Dendritic cell treated with granulocyte-macrophage colony-stimulating factor and Interleukin-4, amounts not matched to agents 40 ng/mL and 50 ng/mL, for 4 days (primary cell): ENCODE data around the gene IMMP2L.

Experiments
- H3K27ac Mint-ChIP-seq: one replicate; pipeline ENCODE4 v1.8.0; 2022; ENCODE audit warnings: mild to moderate bottlenecking, mixed read lengths
- H3K27me3 Mint-ChIP-seq: one replicate; pipeline ENCODE4 v1.8.0; 2022; ENCODE audit warnings: mild to moderate bottlenecking, mixed read lengths
- H3K36me3 Mint-ChIP-seq: one replicate; pipeline ENCODE4 v1.8.0; 2022; ENCODE audit warnings: low read depth, mixed read lengths
- H3K4me1 Mint-ChIP-seq: one replicate; pipeline ENCODE4 v1.8.0; 2022; ENCODE audit warnings: low read depth, mixed read lengths
- H3K4me3 Mint-ChIP-seq: one replicate; pipeline ENCODE4 v1.8.0; 2022; ENCODE audit warnings: mild to moderate bottlenecking, moderate library complexity, mixed read lengths
- H3K9me3 Mint-ChIP-seq: one replicate; pipeline ENCODE4 v1.8.0; 2022; ENCODE audit warnings: mixed read lengths
- intact Hi-C: fragments of 100-400 bp; cut with micrococcal nuclease; formaldehyde crosslinking; loops from one replicate; pipeline ENCODE4 v1.15.0; 2022

The IMMP2L gene

DNA sequence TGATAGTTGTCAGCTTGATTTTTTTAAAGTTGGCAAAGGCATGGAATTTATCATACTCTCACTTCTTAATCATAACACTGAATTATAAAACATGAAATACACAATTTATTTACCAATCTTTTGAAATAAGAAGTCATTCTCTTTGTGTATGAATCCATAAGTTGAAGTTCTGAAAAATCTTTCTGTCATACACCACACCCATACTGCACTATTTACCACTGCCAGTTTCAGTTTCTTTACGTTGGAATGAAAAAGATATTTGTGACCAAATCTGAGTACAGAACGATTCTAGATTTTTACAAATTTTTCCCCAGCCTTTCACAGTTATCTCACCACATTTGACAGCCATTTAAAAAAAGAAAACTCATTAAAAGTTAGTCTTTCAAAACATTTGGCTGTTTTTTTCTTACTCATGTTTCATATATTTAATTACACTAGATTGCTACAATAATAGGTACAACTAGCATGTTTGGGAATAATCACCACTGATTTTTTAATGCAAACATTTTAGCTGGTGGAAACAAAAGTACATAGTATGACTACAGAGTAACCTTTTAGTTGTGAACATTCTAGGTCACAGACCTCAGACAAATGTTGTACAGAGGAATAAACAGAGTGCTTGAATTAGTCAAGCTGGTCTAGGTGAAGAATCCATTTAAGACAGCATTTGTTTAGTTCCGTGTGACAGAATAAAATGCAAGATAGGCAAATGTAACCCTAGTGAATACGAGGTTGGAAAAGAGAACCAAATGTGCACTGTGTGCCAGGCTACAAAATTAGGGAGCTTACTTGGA lies 656.3 kb downstream of the IMMP2L start:
- no peaks in the 10 kb centered on the region for H3K36me3 Mint-ChIP-seq
- intact Hi-C loops = no loop called here
- peaks cover 33% of the 10 kb centered on the region for H3K9me3 Mint-ChIP-seq
- H3K4me3 Mint-ChIP-seq = no peak overlapping the region
- no peak overlapping the region for H3K27ac Mint-ChIP-seq
- H3K4me1 Mint-ChIP-seq = no peaks in the 10 kb centered on the region
- H3K27me3 Mint-ChIP-seq = no peaks in the 10 kb centered on the region

DNA sequence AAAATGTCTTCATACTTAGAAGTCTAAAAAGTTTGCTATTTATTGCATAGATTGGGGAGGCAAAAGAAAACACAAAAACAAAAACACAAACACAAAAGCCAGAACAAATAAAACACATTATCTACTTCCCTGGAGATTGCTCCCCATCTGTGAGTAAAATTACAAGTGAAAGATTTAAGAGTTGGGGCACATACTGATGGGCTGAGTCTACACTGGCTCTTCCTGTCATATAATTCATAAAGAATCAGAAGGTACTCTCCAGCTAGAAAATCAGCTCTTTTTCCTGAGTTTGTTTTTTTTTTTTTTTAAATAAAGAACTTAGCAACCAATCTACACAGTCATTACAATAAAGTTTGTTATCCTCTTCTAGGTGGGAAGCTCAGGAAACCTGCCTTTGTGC lies 663.8 kb downstream of the IMMP2L start:
- Mint-ChIP-seq H3K9me3 (peaks cover 27% of the 10 kb centered on the region), H3K27ac (no peak overlapping the region), H3K36me3 (no peaks in the 10 kb centered on the region), H3K4me1 (no peaks in the 10 kb centered on the region), H3K27me3 (no peaks in the 10 kb centered on the region), H3K4me3 (no peak overlapping the region)
- intact Hi-C loops = no loop called here

DNA sequence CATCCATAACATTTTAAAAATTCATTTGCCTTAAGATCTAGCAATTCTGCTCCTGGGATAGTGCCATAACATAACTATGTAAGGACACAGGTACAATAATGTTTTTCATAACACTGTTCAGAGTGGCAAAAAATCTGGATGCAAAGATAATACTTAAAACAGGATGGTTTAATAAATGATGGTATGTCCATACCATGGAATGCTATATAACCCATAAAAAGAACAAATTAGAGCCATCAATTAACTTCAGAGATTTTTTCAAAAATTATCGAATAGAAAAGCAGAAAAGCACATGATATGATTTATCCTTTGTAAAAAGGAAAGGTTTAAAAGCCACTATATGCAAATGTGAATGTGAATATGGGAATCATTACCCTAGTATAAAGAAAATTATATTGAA lies 664.8 kb downstream of the IMMP2L start:
- Mint-ChIP-seq H3K27me3 (no peaks in the 10 kb centered on the region), H3K4me3 (no peak overlapping the region), H3K27ac (no peak overlapping the region), H3K4me1 (no peaks in the 10 kb centered on the region), H3K9me3 (peaks cover 24% of the 10 kb centered on the region), H3K36me3 (no peaks in the 10 kb centered on the region)
- intact Hi-C loops = no loop called here

DNA sequence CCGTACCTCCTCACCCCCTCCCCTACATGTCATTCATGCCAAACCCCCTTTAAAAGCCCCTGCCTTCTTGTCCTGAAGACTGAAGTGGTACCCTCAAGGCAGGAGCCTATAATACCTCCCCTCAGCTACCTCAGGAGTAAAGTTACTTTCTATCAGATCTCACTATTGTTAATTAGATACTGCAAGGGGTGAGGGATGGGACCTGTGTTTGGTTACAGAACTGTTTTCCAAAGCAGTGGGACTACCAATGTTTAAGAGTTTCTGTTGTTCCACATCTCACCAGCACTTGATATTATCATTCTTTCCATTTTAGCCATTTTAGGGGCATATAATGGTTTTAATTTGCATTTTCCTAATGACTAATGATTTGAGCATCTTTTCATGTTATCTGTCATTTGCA lies 668.2 kb downstream of the IMMP2L start:
- Mint-ChIP-seq H3K27me3 (no peaks in the 10 kb centered on the region), H3K36me3 (no peaks in the 10 kb centered on the region), H3K4me3 (no peak overlapping the region), H3K27ac (no peak overlapping the region), H3K4me1 (no peaks in the 10 kb centered on the region), H3K9me3 (peaks cover 9% of the 10 kb centered on the region)
- intact Hi-C loops = no loop called here

DNA sequence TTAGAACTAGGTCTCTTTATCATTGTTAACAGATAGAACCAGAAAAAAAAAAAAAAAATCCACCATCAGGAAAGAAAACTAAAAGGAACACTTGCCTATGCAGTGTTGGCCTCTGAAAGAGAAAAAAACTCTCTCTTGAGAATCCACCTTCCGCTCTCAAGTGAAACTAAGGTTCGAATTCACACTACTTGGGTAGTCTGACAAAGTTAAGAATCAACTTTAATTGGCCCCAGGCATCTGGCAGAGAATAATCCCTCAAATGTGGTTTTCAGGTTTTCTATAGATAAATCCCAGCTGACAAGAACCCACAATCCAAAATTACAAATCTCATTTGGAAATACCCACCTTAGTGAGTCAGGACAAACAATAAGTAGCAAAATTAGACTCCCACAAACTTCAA lies 671.1 kb downstream of the IMMP2L start:
- no peak overlapping the region for H3K27ac Mint-ChIP-seq
- no peaks in the 10 kb centered on the region for H3K36me3 Mint-ChIP-seq
- H3K4me3 Mint-ChIP-seq = no peak overlapping the region
- no peaks in the 10 kb centered on the region for H3K27me3 Mint-ChIP-seq
- H3K9me3 Mint-ChIP-seq = peaks cover 9% of the 10 kb centered on the region
- H3K4me1 Mint-ChIP-seq = no peaks in the 10 kb centered on the region
- intact Hi-C loops = no loop called here

DNA sequence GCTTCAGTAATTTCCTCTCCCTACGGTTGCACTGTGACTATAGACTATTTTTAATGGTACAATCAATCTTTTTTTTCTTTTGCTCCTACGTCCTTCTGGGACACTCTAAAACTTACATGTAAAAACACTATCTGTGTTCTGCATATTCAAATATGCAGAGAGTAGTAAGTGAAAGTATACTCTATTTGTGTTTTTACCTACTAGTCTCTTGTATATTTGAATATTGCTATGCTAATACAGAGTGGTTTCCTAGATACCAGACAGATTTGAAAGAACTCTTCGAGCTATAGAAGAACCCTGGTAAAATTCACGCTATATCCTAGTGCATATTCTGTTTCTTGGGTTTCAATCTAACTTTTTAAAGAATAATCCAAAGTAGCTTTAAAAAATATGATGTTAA lies 672.2 kb downstream of the IMMP2L start:
- intact Hi-C loops = no loop called here
- Mint-ChIP-seq H3K9me3 (peaks cover 6% of the 10 kb centered on the region), H3K4me3 (no peak overlapping the region), H3K27ac (no peak overlapping the region), H3K4me1 (no peaks in the 10 kb centered on the region), H3K27me3 (no peaks in the 10 kb centered on the region), H3K36me3 (no peaks in the 10 kb centered on the region)

DNA sequence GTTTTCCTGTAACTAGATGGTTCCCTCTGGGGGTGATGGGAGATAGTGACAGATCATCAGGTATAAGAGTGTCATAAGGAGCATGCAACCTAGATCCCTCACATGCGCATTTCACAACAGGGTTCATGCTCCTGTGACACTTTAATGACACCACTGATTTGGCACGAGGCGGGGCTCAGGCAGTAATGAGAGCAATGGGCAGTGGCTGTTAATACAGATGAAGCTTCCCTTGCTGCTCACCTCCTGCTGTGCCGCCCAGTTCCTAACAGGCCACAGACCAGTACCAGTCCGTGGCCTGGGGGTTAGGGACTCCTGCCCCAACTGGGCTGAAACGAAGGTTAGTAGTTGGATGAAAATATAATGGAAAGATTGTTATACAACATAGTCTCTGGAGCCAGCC lies 673.0 kb downstream of the IMMP2L start:
- intact Hi-C loops = no loop called here
- no peaks in the 10 kb centered on the region for H3K36me3 Mint-ChIP-seq

DNA sequence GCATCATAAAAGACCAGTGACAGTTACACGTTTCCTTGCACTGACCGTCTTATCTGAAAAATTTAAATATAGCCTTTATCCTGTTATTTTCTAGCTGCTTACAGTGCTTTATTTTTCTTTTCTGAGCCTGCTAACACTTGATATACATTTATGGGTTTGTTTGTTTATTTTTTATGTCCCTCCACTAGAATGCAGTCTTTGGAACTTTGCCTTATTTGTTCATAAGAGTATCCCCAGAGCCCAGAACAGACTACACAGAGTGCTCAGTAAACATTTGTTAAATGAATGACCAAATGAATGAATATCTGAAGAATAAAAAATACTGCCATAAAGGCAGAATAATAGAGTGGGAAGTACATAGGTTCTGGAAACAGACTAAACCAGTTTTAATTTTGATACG lies 673.7 kb downstream of the IMMP2L start:
- no peaks in the 10 kb centered on the region for H3K9me3 Mint-ChIP-seq
- intact Hi-C loops = no loop called here
- no peaks in the 10 kb centered on the region for H3K36me3 Mint-ChIP-seq
- H3K4me1 Mint-ChIP-seq = no peaks in the 10 kb centered on the region
- no peaks in the 10 kb centered on the region for H3K27me3 Mint-ChIP-seq
- H3K4me3 Mint-ChIP-seq = no peak overlapping the region
- no peak overlapping the region for H3K27ac Mint-ChIP-seq

More for the DNA sequence above, 673.0 kb downstream of the IMMP2L start:
- no peaks in the 10 kb centered on the region for H3K27me3 Mint-ChIP-seq
- no peaks in the 10 kb centered on the region for H3K9me3 Mint-ChIP-seq
- H3K4me3 Mint-ChIP-seq = no peak overlapping the region
- H3K27ac Mint-ChIP-seq = no peak overlapping the region
- H3K4me1 Mint-ChIP-seq = no peaks in the 10 kb centered on the region

DNA sequence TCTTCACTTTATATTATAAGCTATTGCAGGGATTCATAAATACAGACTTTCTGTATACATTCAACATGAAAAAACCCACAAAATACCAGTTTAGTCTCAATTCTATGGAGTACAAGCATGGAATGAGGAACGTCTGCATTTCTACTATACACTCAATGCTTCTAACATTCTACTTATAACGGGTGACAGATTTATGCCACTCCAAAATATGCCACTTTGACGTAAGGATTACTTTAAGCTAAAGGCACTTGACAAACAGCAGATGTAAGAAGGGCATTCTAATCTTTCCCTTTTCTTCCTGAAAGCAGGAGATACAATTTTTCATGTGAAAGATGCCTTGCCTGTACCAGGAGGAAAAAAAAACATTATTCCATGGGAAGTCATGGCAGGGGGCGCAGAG lies 676.8 kb downstream of the IMMP2L start:
- no peaks in the 10 kb centered on the region for H3K4me1 Mint-ChIP-seq
- no peak overlapping the region for H3K4me3 Mint-ChIP-seq
- peaks cover 8% of the 10 kb centered on the region for H3K9me3 Mint-ChIP-seq
- intact Hi-C loops = no loop called here
- no peaks in the 10 kb centered on the region for H3K36me3 Mint-ChIP-seq
- no peaks in the 10 kb centered on the region for H3K27me3 Mint-ChIP-seq
- no peak overlapping the region for H3K27ac Mint-ChIP-seq

DNA sequence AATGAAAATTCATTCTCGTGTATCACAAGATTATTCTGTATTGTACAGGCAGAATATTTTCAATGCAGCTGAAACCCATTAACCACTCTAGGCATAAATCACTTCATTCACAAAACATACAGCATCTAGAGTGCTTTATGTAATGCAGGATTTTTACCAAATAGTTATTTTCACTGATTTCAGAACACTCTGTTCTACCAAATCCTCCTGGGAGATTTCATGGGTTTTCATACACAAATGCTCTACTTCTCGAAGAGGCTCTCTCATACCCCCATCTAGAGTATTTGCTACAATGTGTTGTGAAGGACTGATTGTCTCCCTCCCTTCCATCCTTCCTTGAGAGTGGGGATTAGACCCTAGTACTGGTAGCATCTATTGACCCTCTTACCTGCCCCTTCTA lies 680.6 kb downstream of the IMMP2L start:
- intact Hi-C loops = no loop called here
- Mint-ChIP-seq H3K9me3 (peaks cover 8% of the 10 kb centered on the region), H3K4me1 (no peaks in the 10 kb centered on the region), H3K27me3 (no peaks in the 10 kb centered on the region), H3K27ac (no peak overlapping the region), H3K36me3 (no peaks in the 10 kb centered on the region), H3K4me3 (no peak overlapping the region)

DNA sequence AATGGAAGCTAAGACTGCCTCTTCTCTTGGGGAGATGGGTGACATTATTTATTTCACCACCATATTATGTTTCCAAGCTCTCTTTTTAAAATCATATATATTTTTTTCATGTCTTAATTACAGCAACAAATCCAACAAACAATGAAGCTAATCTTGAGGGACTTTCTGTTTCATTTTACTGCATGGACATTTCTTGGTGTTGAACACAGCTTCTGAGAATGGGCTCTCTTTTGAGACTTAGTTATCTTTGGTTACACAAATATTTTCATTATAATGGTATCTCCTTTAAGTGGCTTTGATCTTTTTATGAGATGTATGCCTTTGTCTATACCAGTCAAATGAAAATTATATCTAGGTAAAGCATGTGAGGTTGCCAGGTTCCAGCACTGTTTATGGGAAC lies 681.3 kb downstream of the IMMP2L start:
- Mint-ChIP-seq H3K36me3 (no peaks in the 10 kb centered on the region), H3K4me1 (no peaks in the 10 kb centered on the region), H3K27ac (no peak overlapping the region), H3K27me3 (no peaks in the 10 kb centered on the region), H3K4me3 (no peak overlapping the region), H3K9me3 (peaks cover 8% of the 10 kb centered on the region)
- intact Hi-C loops = no loop called here

DNA sequence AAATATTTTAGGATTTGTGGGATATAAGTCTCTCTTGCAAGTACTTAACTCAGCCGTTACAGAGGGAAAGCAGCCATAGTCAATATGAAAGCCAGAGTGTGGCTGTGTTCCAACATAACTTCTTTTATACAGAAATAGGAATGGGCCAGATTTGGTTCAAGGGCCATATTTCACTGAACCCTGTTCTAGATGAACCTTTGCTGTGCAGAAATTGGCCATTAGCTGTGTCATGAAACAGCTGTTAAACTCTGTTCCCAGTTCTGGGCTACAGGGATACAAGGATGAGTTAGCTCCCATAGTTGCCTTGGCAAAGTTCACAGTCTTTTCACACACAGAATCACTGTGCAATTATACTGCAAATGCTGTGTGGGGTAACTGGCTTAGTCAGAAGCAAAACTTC lies 685.3 kb downstream of the IMMP2L start:
- H3K27me3 Mint-ChIP-seq = no peaks in the 10 kb centered on the region
- no peaks in the 10 kb centered on the region for H3K36me3 Mint-ChIP-seq
- H3K4me3 Mint-ChIP-seq = no peak overlapping the region
- H3K27ac Mint-ChIP-seq = no peak overlapping the region
- H3K4me1 Mint-ChIP-seq = no peaks in the 10 kb centered on the region
- intact Hi-C loops = no loop called here
- H3K9me3 Mint-ChIP-seq = peaks cover 2% of the 10 kb centered on the region

DNA sequence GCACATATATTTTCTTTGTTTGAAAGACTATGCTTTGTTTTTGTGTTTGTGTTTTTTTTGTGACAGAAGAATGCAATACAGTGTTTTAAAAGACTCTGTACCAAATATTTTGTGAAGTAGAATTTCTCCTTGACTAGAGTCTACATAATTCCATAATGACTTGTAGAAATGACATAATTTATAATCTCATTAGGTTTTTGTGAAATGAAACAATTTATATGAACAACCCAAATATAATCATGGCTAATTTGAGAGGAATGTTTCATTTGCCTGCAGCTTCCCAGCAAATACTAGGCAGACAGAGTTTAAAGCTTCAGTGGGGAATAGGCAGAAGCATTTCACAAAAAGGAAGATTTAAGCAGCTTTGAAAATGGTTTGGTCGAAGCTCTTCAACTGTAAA lies 686.9 kb downstream of the IMMP2L start:
- no peak overlapping the region for H3K4me3 Mint-ChIP-seq
- no peak overlapping the region for H3K27ac Mint-ChIP-seq
- intact Hi-C loops = no loop called here
- no peaks in the 10 kb centered on the region for H3K9me3 Mint-ChIP-seq
- H3K27me3 Mint-ChIP-seq = no peaks in the 10 kb centered on the region
- no peaks in the 10 kb centered on the region for H3K4me1 Mint-ChIP-seq
- H3K36me3 Mint-ChIP-seq = no peaks in the 10 kb centered on the region

DNA sequence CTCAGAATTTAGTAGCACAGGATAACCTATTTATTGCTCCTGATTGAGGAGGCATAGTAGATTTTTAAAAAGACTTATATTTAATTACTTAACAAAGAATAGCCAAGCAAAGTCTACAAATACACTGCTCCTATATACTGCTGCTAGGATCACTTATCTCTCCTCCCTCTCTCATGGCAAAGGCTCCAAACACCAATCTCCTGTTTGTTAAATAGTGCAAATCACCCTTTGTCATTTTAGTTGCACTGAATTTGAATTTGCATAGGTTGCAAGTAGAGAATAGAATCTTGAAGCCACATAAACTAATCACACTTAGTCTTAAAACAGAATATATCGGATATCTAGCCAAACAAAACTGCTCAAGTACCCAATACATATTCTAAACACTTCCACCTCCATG lies 690.4 kb downstream of the IMMP2L start:
- Mint-ChIP-seq H3K27ac (no peak overlapping the region), H3K9me3 (no peaks in the 10 kb centered on the region), H3K4me3 (no peak overlapping the region), H3K27me3 (no peaks in the 10 kb centered on the region), H3K4me1 (no peaks in the 10 kb centered on the region), H3K36me3 (no peaks in the 10 kb centered on the region)
- intact Hi-C loops = no loop called here

DNA sequence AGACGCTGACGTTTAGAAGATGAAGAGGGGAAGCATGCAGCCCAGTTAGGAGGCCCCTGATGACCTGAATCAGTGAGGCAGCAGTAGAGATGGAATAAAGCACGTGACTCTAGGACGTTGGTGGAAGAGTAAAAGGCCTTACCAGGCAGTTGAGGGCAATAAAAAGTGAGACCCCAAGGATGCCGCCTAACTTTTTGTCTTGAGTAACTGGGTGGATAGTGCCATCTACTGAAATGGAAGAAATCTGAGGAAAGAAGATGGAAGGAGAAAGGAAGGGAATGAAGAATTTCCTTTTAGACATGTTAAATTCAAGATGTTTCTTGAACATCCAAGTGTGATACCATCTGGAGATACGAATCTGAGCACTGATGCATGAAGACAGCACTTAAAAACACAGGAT lies 691.4 kb downstream of the IMMP2L start:
- no peaks in the 10 kb centered on the region for H3K36me3 Mint-ChIP-seq
- no peaks in the 10 kb centered on the region for H3K27me3 Mint-ChIP-seq
- H3K27ac Mint-ChIP-seq = no peak overlapping the region
- H3K4me1 Mint-ChIP-seq = no peaks in the 10 kb centered on the region
- no peaks in the 10 kb centered on the region for H3K9me3 Mint-ChIP-seq
- no peak overlapping the region for H3K4me3 Mint-ChIP-seq
- intact Hi-C loops = no loop called here
